CD1c-positive myeloid dendritic cell (primary cell): ENCODE measurements around the gene NAA10.
"Not testable (repeated sequence)": the region's sequence is repeated elsewhere in the genome, so short reads cannot be mapped to it uniquely, and the experiment has no call there.

Source experiments
- DNase-seq: peaks from one replicate; pipeline ENCODE4 v3.0.0-alpha.2; 2016; ENCODE audit errors: extremely low spot score

NAA10 gene

DNA sequence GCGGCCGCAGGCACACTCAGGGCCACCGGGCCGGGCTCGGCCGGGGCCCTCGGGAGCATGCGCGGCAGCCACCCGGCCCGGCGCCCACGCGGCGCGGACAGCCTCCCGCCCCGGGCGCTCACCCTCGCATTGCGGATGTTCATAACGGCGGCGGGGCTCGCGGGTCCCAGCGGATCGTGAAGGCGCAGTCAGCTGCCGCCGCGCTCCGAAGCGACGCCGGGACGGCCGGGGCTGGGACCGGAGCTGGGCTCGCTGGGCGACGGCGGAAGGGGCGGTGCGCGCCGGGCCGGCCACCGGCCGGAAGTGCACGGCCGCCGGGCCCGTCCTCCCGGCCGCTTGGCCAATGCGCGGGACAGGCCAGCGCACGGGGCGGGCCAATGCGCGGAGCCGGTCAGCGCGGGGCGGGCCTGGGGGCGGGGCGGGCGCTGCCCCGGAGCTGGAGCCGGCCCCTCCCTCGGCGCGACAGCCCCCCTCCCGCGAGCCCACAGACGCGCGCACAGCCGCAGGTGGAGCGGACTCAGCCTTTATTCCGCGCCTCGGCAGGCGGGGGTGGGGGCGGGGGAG, at the start of gene NAA10:
NAA10 (minus strand) TSS at position 276 of the 564 bp plus-strand sequence; CDS start at position 143, 133 bp downstream.
- DNase-seq = peak; percentile 79

DNA sequence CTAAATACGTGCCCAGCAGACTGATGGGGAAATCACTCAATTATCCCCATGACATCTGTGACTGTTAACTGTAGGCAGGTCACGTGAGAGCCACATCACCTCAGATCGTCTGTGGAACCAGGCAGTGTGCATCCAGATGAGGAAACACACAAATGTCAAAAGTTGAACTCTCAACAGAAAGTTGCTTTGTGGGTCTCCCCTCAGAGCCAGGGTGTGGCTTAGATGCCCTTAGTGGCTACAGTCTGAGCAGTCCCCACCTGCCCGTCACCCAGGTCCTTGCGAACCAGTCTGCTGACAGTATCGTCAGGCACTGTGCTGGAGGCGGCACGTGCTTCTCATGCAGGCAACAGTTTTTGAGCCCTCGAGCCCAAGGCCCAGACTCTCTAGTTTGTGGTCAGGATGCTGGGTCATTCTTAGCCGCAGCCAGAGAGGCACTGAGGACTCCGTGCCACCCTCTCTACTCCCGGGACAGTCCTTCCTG, 48.5 kb upstream of the NAA10 start:
- DNase-seq = peak; percentile 66

GRCh38 chrX:153981771-153982533, 47.1 kb upstream of the NAA10 start:
- peak; percentile 63 for DNase-seq

DNA sequence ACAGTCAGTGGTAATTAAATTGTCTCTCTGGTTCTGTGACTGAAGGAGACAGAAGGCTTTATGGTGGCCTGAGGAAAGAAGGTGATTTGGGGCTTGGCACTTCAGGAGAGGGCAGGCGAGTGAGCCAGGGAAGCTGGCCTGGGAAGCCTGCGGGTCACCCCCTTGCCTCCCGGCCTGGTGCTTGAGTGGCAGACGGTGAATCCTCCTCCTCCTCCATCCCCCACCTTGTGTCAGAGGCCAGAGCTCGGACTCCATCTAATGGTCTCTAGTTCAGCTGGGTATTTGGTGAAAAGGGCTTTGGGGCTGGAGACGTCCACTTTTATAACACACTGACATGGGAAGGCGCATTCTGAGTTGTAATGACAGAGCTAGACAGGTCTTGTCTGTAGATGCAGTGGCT, 46.4 kb upstream of the NAA10 start:
- no peak for DNase-seq

DNA sequence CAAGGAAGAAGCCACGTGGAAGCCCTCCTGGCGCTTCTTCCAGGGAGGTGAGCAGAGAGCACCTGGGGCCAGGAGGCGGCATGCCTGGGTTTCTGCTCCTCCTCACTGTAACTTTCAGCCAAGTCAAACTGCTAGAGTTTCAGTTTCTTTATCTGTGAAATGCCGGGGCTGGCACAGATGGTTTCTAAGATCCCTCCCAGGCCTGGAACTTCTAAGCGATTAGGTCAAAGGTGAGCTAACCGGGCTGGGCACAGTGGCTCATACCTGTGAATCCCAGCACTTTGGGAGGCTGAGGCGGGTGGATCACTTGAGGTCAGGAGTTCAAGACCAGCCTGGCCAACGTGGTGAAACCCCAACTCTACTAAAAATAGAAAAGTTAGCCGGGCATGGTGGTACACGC, 45.6 kb upstream of the NAA10 start:
- not testable (repeated sequence) for DNase-seq

- no peak for DNase-seq
Measured at GRCh38 chrX:153974726-153975286, 40.0 kb upstream of the NAA10 start.

GRCh38 chrX:153974003-153974725, 39.3 kb upstream of the NAA10 start:
- peak; percentile 48 for DNase-seq

- DNase-seq = no peak
Measured at GRCh38 chrX:153973127-153974002, 38.5 kb upstream of the NAA10 start.

- peak; percentile 92 for DNase-seq
Measured at GRCh38 chrX:153972368-153973126, 37.7 kb upstream of the NAA10 start, which contains the start of gene TMEM187. Gene TMEM187 (plus strand): TSS chrX:153972754. CDS start chrX:153982063, 9,309 bp downstream.

- DNase-seq = peak; percentile 93
Measured at GRCh38 chrX:153971450-153972367, 36.9 kb upstream of the NAA10 start, which contains the start of gene HCFC1. Gene HCFC1 (minus strand): TSS chrX:153971818. CDS start chrX:153970840, 978 bp downstream.

- DNase-seq = peak; percentile 90
Measured at GRCh38 chrX:153971124-153971449, 36.2 kb upstream of the NAA10 start.

DNA sequence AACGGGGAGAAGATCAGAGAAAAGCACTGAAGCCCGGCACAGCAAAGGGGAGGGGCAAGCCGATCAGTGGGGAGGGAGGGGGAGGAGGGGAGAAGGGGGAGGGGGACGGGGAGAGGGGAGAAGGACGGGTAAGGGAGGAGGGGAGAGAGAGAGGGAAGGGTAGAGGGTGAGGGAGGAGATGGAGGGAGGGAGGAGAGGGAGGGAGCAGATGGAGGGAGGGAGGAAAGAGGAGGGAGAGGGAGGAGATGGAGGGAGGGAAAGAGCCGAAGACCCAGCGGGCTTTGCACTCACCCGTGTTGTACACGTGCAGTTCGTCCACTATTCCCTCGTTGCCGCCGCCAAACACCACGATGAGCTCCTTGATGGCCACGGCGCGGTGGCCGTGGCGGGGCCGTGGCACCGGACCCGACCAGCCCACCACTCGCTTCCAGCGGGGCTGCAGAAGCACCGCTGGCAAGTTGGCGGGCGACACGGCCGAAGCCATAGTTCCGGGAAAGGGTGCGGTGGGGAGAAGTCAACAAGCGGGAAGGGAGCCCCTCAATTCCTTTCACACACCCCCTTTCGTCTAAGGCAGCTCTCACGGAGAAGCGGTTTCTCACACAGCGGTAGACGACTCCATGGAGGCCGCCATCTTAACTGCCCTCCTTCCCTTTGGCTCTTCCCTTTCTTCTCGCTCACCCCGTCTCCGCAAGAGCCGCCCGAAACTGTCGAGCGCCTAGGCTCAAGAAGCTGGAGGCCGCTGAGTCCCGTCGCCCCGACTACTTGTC, 35.7 kb upstream of the NAA10 start:
- DNase-seq = no peak

- no peak for DNase-seq
Measured at GRCh38 chrX:153969904-153970356, 35.1 kb upstream of the NAA10 start.

- no peak for DNase-seq
Measured at GRCh38 chrX:153969125-153969903, 34.5 kb upstream of the NAA10 start.

GRCh38 chrX:153968754-153969124, 33.9 kb upstream of the NAA10 start:
- DNase-seq = no peak

DNA sequence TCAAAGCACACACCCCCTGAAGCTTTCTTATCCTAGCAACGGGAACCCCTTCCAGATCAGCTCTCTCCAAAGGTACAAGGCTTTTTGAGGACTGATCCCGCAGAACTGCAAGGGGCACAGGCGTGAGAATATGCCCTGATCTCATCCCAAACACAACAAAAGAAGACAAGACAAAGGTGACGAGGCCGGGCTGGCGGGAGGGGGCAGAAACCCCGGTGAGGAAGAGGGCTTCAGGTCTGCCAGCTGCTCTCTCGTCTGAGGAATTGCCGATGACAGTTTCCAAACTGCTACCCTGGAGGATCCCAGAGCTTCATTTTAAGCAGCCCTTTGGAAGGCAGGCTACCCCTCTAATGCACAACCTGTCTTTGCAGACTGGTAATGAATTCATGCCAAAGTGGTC, 33.4 kb upstream of the NAA10 start:
- DNase-seq = no peak

DNA sequence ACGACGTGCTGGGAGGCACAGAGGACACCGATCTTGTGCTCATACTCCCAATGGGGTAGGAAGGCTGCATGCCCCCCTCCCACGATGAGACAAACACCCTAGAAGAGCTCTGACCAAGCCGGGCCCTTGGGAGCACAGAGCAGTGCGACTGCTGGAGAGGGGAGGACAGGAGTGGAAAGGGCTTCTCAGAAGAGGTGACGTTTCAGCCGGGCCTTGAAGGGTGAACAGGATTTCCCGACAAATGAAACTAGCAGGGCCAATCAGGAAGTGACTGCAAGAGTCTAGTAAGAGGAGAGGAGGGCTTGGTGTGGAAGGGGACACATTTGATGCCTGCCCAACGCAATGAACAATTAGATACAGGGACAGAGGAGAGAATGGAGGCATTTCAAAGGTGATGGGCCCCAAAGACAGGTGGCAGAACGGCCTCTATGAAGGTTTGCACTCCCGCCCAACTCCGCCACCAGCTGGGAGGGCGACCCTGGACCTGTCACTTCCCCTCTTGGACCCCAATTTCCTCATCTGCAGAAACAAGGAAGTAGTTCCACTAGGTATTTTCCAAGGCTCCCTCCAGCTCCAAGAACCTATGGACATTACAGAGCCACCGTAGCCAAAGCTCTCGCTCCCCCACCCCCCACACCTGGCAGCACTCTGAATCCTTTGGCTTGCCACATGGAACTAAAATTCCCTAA, 32.8 kb upstream of the NAA10 start:
- DNase-seq = peak; percentile 42
